PFSK-1 (cell line): ENCODE results near the gene ZNF407.

Experiments used
- FOXP2 ChIP-seq: optimal IDR thresholded peaks from 2 replicates; pipeline ENCODE3; 2011; ENCODE audit warnings: borderline replicate concordance, control low read depth, inconsistent platforms; ENCODE audit not compliant: insufficient read depth; ENCODE audit errors: extremely low read length, extremely low read depth
- POLR2AphosphoS5 ChIP-seq: IDR thresholded peaks from 2 replicates; pipeline ENCODE4 v1.6.1; 2012; ENCODE audit warnings: low read depth, mild to moderate bottlenecking, control low read depth, low read length, moderate library complexity
- REST ChIP-seq, 2 experiments: IDR thresholded peaks; 2 replicates each; pipeline versions ENCODE4 v1.6.1 to v1.8.0; 2011 to 2012; ENCODE audit warnings: low read depth in 2 of 2, low read length in 2 of 2, control low read depth in 1 of 2, inconsistent platforms in 1 of 2, mild to moderate bottlenecking in 1 of 2, moderate library complexity in 1 of 2; ENCODE audit not compliant: insufficient read depth in 1 of 2
- SIN3A ChIP-seq: IDR thresholded peaks from 2 replicates; pipeline ENCODE4 v1.6.1; 2012; ENCODE audit warnings: mild to moderate bottlenecking, low read length, moderate library complexity, borderline replicate concordance; ENCODE audit not compliant: insufficient read depth
- TAF1 ChIP-seq: IDR thresholded peaks from 2 replicates; pipeline ENCODE4 v1.6.1; 2012; ENCODE audit warnings: low read length, control low read depth, borderline replicate concordance; ENCODE audit not compliant: insufficient read depth

ZNF407 gene

GRCh38 chr18:74957588-74958224, 360.0 kb downstream of the ZNF407 start:
- TF ChIP-seq TAF1: no peak
- TF ChIP-seq REST (IDR thresholded peaks at IDR 0.05; ENCODE audit: insufficient read depth in 1 of 2, low read depth in 2 of 2, low read length in 2 of 2): no peak
- no peak for TF ChIP-seq FOXP2

GRCh38 chr18:74959216-74959615, 361.5 kb downstream of the ZNF407 start:
- TF ChIP-seq TAF1 (no peak), REST (IDR thresholded peaks at IDR 0.05; ENCODE audit: insufficient read depth in 1 of 2, low read depth in 2 of 2, low read length in 2 of 2) (no peak), SIN3A (no peak), FOXP2 (no peak)

GRCh38 chr18:74961596-74961995, 363.9 kb downstream of the ZNF407 start:
- no peak for TF ChIP-seq POLR2AphosphoS5
- TF ChIP-seq FOXP2: no peak
- TF ChIP-seq REST (IDR thresholded peaks at IDR 0.05; ENCODE audit: insufficient read depth in 1 of 2, low read depth in 2 of 2, low read length in 2 of 2): no peak
- no peak for TF ChIP-seq TAF1
- no peak for TF ChIP-seq SIN3A

- TF ChIP-seq FOXP2 (no peak), REST (IDR thresholded peaks at IDR 0.05; ENCODE audit: insufficient read depth in 1 of 2, low read depth in 2 of 2, low read length in 2 of 2) (no peak), TAF1 (no peak), POLR2AphosphoS5 (no peak), SIN3A (no peak)
Measured at GRCh38 chr18:74963820-74964446, 366.3 kb downstream of the ZNF407 start.

GRCh38 chr18:74965682-74966081, 368.0 kb downstream of the ZNF407 start:
- TF ChIP-seq SIN3A: no peak
- TF ChIP-seq TAF1: no peak
- no peak for TF ChIP-seq REST (IDR thresholded peaks at IDR 0.05; ENCODE audit: insufficient read depth in 1 of 2, low read depth in 2 of 2, low read length in 2 of 2)
- TF ChIP-seq POLR2AphosphoS5: no peak
- no peak for TF ChIP-seq FOXP2
